SH-SY5Y (cell line): ENCODE measurements around the gene PEX5.

Source experiments
- GATA2 ChIP-seq: IDR thresholded peaks from 2 replicates; pipeline ENCODE4 v1.6.1; 2011; ENCODE audit warnings: mild to moderate bottlenecking, low read depth, low read length
- GATA3 ChIP-seq: IDR thresholded peaks from 2 replicates; pipeline ENCODE4 v1.6.1; 2011; ENCODE audit warnings: low read depth, mild to moderate bottlenecking, low read length, moderate library complexity

PEX5 gene

DNA sequence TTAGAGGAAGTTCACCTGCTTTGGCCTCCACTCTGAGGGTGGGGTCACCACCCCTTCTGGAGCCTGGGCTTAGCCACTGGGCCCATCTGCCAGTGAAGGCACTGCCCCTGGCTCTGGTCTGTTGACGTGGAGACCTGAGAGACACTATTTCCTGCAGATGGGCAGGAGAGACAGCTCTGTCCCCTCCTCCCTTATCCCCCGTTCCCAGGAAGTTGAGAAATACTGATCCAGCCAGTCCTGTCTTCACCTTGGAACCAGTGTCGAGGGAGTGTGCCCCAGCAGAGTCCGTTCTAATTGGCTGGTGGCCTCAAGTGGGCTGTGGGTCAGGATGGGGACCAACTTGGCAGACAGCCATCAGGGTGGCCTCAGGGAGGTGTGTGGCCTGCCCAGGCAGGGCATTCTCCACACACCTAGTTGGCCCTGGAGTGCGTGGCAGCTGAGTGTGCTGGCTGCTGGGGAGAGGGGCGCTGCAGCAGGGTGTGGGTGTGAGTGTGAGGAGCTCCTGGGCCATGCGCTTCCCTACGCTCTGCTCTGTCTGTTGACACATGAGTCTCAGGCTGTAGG is 33.9 kb upstream of the PEX5 start:
- TF ChIP-seq GATA2, result no peak
- TF ChIP-seq GATA3, result no peak

DNA sequence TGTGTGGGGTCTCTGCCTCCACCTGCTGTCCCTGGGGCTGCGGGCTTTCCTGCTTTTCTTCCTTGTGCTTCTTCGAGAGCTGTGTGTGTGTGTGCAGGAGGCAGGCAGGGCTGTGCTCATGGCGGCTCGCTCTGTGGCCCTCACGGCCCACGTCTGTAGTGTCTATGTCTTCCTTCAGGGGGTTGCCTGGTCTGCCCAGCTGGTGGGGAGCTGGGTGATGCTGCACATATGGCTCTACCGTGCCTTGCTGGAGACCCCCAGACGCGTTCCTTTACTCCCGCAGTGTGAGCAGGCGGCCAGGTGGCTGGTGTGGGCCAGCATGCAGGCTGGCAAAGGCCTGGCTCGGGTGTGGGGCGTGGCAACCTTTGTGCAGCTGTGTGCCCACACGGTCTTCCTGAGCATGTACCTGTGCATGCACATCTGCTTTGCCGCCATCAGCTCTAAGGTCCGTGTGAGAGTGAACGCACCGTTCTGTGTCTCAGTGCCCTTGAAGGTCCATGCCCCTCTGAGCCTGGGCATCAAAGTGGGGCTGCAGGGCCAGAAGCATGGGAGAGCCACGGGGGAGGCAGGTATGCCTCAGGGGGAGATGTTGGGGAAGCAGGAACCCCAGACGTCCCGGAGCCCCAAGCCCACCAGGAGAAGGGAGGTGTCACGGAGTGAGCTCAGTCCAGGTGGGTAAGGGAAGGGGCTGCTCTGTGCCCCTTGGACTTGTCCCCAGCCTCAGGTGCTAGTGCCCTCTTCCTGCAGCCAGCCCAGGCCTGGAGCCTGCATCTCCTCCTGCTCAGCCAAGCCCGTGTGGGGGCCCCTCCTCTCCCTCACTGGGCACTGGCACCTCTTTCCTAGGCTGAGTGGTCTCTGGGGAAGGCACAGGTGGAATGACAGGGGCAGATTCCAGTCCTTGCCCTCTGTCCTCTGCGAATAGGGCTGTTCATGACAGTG is 33.0 kb upstream of the PEX5 start:
- TF ChIP-seq GATA2 (no peak), GATA3 (no peak)

DNA sequence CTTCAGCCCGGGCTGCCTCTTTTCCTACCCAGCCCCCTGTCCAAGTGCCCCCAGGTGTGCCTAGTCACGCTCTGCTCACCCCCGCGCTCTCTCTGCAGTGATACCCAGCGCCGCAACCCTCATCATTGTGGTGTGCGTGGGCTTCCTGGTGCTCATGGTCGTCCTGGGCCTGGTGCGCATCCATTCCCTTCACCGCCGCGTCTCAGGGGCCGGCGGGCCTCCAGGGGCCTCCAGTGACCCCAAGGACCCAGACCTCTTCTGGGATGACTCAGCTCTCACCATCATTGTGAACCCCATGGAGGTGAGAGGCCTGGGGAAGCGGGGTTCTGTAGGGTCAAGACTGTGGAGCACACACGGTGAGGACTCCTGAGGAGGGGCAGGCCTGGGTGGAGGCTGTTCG is 32.1 kb upstream of the PEX5 start:
- TF ChIP-seq GATA3 (no peak), GATA2 (no peak)

DNA sequence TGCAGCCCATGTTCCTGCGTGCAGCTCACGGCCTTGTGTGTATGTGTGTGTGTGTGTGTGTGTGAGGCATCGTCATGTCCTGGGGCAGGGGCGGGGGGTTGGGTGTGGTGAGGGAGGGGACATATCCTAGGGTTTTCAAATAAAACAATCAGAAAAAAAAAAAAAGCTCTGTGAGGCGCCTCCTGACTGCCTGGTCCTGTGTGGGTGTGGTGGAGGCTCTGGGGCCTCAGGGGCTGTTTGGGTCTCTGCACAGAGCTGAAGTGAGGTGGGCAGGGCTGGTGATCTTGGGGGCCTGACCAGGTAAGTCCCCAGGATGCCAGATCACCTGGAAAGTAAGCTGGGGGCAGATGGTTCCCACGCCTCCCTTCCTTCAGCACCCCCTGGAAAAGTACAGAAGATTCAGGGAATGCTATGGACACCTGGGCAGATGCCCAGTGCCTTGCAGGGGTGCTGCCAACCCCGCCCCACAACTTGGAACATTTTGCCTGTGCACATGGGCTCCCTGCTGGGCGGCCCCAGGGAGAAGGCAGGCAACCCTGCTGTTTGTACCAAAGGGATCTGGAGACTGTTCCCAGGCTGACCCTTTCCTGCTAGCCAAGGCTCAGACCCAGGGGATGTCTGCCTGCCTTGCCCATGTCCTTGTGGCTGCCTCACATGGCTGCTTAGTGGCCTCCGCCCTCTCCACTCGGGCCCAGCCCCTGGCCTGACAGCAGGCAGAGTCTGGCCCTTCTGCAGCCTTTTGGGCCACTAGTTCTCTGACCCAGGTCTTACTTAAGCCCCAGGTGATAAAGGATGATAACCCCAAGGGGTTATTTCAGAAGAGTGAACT is 30.5 kb upstream of the PEX5 start:
- no peak for TF ChIP-seq GATA2
- no peak for TF ChIP-seq GATA3

DNA sequence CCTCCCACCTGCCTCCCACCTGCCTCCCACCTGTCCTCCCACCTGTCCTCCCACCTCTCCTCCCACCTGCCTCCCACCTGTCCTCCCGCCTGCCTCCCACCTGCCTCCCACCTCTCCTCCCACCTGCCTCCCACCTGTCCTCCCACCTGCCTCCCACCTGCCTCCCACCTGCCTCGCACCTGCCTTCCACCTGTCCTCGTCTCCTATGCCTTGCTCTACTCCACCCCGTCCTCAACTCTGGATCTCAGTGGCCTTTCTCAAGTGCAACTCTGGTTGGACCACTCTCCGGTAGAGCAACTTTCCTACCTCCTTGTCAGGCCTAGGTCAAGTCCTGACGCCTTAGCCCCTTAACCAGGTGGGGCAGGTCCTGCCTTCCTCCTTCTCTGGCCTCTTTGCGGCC is 29.3 kb upstream of the PEX5 start:
- TF ChIP-seq GATA2, result no peak
- no peak for TF ChIP-seq GATA3

DNA sequence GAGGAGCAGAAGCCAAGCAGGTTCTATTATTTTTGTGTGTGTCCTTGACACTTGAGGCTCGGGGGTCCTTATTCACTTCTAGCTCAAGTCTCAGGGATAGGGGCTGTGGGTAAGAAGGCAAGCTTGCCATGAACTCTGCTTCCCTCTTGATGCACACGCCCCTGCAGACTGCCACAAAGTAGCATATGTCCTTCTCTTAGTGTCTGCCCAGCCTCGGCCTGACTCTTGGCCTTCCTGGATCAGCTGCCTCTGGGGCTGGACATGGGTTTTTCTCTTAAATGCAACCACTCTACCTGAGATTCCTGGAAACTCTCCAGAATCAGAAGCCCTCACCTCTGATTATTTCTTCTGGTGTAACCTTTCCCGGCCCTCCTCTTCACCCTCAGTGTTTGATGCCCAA is 28.2 kb upstream of the PEX5 start:
- TF ChIP-seq GATA3 (no peak), GATA2 (no peak)

DNA sequence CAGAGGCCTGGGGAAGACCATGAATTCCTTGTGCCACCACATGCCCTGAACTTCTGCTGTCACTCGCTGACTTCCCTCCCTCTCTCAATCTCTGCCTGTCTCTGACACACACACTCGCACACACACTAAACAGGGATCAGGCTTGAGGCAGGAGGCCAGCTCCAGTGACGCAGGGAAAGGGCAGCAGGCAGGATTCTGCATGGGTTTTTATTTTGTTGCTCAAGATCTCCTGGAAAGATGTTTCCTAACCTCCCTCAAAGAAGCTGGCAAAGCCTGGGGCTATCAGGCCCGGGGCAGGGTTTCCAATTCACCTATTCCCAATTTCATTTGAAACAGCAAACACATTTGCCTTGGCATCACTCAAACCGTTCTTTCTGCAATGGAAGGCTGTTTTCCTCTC is 27.7 kb upstream of the PEX5 start:
- no peak for TF ChIP-seq GATA2
- no peak for TF ChIP-seq GATA3

DNA sequence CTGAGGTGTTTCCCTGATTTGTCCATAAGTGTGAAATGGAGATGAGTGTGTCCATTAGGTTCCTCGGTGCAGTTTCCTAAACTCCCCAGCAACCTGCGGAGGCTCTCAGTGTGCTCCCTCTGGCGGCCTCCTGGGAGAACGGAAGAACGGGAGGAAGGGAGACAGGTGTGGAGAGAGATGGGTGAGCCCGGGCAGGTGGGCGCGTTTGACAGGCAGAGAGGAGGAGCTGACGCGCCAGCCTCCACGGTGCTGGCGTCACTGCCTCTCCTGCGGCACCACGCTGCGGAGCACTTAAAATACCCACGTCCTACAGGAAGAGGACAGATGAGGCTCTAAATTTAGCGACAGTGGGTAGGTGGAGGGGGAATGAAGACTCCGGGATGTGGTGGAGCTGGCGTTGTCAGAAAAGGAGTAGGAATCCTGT is 26.8 kb upstream of the PEX5 start:
- TF ChIP-seq GATA3 (no peak), GATA2 (no peak)

DNA sequence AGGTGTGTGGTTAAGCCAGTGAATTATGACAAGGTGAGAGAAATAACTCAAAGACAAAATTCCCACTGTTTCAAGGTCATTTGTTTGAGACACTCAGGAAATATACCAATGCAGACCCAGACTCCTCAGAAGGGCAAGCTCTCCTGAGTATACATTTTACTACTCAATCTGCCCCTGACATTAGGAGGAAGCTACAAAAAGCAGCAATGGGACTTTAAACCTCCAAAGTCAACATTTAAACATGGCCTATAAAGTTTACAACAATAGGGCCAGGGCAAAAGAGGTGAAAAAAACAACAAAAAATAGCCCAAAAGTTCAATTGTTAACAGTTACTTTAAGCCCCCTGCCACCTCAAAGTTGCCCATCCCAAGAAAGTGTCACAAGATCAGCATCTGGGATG is 19.5 kb upstream of the PEX5 start:
- TF ChIP-seq GATA3, result no peak
- no peak for TF ChIP-seq GATA2

DNA sequence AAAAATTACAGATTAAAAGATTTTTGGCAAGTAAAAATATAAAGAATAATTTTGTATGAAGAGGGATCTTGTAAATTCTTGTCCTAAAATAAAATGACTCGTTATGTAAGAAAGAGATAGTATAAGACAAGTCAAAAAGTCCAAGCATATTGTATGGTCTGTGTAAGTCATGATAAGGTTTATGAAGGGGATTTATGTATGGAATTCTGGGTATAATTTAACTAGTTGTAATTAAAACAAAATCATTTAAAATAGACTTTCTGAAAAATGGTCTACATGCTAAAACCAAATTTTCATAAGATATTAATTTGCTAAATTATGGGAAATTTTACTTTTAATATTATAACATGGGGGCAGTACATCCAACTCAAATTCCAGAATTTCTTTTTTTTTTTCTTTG is 17.6 kb upstream of the PEX5 start:
- TF ChIP-seq GATA2 (no peak), GATA3 (no peak)

DNA sequence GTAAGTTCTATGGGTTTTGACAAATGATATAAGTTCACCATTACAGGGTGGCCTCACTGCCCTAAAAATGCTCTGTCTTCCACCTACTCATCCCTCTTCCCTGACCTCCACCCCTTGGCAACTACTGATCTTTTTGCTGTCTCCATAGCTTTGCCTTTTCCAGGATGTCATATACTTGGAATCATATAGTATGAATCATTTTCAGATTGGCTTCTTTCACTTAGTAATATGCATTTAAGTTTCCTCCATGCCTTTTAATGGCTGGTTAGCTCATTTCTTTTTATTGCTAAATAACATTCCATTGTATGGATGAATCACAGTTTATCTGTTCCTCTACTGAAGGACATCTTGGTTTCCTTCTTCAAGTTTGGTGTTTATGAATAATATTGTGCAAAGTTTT is 14.0 kb upstream of the PEX5 start:
- no peak for TF ChIP-seq GATA3
- no peak for TF ChIP-seq GATA2

DNA sequence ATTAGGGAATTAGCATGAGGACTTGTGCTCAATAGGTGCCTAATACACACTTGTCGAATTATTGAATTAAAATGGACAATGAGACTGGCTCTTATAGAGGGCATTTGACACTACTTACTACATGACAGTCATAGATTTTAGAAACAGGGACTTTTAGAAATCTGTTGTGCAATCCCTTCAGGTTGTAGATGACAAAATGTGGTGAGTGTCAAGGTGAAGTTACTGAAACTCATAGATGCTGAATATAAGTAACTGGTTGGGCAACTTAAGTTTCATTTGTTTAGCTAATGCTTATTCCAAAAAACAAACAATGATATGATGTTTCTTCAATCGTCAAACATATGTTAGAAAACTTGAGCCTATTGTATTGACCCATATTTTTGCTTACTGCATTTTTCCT is 12.9 kb upstream of the PEX5 start:
- TF ChIP-seq GATA3 (no peak), GATA2 (no peak)

DNA sequence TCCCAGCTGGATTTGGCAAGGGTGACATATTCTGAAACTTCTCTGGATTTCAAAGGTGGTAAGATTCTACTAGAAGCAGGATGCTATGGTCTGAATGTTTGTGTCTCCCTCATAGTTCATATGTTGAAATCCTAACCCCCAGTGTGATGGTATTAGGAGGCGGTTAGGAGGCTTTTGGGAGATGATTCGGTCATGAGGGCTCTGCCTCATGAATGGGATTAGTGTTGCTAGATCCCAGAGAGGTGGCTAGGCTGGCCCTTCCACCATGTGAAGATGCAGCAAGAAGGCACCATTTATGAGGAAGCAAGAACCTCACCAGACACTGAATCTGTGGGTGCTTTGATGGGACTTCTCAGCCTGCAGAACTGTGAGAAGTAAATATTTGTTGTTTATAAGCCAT is 11.0 kb upstream of the PEX5 start:
- no peak for TF ChIP-seq GATA3
- TF ChIP-seq GATA2, result no peak

DNA sequence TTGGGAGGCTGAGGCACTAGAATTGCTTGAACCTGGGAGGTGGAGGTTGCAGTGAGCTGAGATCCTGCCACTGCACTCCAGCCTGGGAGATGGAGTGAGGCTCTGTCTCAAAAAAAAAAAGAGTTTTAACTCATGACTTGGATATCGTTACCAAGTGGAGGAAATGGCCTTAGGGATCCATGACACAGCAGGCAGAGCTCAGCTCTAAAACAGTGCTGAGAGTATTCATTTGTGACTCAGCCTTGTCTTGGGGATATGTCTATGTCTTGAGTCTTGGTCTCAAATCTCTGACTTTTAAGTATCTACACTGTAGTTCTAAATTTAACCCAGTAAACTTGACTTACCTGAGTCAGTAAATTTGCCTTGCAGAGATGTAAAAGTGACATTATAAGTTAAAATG is 8.8 kb upstream of the PEX5 start:
- TF ChIP-seq GATA2 (no peak), GATA3 (no peak)
